Activated CD8-positive, alpha-beta memory T cell treated with anti-CD3 and anti-CD28 coated beads, Interleukin-2, amount 50 U/mL, for 24 hours (primary cell): Measurements from ENCODE around the gene NDUFS4.
"Not testable (repeated sequence)": the region's sequence is repeated elsewhere in the genome, so short reads cannot be mapped to it uniquely, and the experiment has no call there.

ENCODE experiments used
- DNase-seq: peaks from one replicate; pipeline ENCODE4 v3.0.0-alpha.2; 2020; ENCODE audit errors: extremely low read depth

The NDUFS4 gene

DNA sequence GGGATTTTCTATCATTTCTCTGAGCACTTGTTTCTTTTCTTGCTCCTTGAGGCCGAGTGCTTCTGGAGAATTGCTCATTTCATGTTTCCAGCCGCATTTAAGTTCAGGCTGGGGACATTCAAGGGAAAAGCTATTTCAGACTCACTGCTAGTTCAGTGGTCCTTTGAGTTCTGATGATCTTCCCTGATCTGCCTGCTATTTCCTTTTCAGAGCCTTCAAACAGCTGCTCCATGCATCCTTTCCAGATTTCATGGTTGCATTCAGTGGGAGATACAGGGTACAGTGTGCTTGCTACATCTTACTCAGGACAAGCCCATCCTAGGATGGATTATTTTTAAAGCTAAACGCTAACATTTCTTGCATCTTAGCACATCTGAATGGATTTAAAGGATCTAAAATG, 14.7 kb downstream of the NDUFS4 start:
- DNase-seq, result no peak

DNA sequence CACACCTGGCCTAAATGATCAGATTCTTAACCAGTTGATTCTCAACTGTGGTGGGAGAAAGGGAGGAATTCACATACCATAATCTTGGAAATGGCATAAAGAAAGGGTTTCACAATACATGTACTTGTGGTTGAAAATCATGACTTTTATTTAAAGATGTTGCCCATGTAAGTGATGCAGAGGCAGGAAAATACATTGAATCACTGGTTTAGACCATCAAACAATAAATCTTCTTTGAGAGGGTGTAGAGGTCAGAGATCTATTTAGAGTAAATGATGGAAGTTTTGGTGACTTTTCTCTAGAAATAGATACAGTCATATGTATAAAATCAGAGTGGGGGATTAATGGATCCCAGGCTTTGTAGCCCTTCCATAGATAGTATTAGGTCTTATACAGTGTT, 15.4 kb downstream of the NDUFS4 start:
- no peak for DNase-seq

DNA sequence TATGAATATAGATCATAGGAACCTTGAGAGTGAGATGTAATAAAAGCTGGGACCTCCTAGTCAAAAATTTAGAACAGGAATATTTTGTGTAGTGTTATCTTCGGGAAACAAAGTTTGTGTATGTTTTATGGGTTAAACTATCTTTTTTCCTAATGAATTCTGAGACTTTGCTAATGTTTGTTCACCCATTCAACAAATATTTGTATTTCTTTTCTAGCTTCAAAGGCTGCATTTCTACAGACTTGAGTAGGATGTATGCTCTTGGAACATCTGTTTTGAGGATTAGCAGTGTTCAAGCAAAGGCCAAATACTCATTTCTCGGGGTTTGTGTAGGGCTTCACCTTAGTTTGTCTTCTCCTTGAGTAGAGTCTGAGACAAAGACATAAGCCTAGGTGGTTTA, 16.2 kb downstream of the NDUFS4 start:
- DNase-seq, result no peak

DNA sequence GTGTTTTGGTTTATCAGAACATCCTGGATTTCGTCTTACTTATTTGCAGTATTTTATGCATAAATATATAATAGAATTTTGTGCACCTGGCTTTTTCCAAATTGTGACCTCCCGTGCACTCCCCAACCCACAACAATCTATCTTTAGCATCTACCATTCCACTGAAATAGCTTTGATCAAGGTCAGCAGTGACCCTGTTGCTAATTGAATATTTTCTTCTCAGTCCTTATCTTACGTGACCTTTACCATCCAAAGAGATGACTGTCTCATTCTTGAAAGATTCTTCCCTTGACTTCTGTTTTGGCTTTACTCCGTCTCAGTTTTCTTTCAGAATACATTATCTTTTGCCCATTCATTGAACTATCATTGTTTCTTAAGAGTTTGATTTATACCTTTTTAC, 18.4 kb downstream of the NDUFS4 start:
- no peak for DNase-seq

DNA sequence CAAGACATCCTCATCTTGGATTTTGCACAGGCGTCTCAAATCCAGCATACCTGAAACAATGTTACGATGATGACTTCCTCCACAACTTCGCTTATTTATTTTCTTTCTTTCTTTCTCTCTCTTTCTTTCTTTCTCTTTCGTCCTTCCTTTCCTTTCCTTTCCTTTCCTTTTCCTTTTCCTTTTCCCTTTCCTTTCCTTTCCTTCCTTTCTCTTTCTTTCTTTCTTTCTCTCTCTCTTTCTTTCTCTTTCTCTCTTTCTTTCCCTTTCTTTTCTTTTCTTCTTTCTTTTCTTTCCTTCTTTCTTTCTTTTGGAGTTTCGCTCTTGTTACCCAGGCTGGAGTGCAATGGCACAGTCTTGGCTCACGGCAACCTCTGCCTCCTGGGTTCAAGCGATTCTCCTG, 20.1 kb downstream of the NDUFS4 start:
- no peak for DNase-seq

DNA sequence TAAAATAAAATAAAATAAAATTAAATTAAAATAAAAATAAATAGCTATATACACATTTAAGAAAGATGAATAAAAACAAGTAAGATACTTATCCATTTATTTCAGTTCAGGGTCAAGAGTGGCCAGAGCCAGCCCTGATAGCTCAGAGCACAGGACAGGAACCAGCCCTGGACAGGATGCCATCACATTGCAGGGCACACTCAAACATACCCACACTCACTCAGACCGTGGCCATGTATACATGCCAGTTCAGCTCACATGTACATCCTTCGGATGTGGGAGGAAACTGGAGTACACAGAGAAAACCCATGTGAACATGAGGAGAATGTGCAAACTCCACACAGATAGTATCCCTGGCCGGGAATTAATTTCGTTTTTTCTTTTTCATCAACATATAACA, 21.8 kb downstream of the NDUFS4 start:
- no peak for DNase-seq

DNA sequence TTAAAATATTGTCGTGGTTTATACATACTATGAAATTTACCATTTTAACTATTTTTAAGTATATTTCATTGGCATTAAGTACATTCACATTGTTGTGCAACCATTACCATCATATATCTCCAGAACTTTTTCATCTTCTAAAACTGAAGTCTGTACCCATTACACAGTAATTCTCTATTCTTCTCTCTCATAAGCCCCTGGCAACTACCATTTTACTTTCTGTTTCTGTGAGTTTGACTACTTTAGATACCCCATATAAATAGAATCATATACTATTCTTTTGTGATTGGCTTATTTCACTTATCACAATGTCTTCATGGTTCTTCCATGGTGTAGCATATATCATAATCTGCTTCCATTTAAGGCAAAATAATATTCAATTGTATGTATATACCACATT, 30.3 kb downstream of the NDUFS4 start:
- no peak for DNase-seq

DNA sequence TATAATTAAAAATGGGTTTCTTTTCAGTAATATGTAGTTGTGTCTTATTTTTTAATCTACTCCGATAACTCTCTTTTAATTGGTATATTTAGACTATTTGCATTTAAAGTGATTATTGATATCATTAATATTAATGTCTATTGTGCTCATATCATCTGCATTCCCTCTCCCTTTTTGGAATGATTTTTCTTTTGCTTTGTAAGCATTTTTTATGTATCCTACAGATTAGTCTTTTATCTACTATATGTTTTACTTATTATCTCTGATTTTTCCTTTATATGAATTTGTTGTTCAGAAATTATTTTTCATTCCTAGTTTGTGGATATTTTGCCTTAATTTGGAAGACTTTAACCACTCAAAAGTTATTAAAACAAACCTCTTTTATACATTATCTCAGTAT, 34.0 kb downstream of the NDUFS4 start:
- DNase-seq, result no peak

DNA sequence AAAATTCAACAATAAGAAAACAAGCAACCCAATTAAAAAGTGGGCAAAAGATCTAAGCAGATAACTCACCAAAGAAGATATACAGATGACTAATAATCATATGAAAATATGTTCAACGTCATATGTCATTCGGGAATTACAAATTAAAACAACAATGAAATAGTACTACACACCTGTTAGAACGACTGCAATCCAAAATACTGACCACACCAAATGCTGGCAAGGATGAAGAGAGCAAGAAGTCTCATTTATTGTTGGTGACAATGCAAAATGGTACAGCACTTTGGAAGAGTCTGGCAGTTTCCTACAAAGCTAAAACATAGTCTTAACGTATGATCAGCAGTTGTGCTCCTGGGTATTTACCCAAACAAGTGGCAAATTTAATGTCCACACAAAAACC, 37.5 kb downstream of the NDUFS4 start:
- no peak for DNase-seq

DNA sequence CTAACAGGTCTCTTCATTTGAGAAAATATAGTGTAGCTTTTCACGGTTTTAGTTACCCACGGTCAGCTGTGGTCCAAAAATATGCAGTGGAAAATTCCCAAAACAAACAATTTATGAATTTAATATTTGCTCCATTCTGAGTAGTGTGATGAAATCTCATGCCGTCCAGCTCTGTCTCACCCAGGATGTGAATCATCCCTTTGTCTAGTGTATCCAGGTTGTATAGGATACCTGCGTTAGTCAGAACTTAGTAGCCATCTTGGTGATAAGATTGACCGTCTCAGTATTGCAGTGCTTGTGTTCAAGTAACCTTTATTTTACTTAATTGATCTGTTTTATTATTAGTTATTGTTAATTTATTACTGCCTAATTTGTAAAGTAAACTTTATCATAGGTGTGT, 41.1 kb downstream of the NDUFS4 start:
- DNase-seq, result no peak

DNA sequence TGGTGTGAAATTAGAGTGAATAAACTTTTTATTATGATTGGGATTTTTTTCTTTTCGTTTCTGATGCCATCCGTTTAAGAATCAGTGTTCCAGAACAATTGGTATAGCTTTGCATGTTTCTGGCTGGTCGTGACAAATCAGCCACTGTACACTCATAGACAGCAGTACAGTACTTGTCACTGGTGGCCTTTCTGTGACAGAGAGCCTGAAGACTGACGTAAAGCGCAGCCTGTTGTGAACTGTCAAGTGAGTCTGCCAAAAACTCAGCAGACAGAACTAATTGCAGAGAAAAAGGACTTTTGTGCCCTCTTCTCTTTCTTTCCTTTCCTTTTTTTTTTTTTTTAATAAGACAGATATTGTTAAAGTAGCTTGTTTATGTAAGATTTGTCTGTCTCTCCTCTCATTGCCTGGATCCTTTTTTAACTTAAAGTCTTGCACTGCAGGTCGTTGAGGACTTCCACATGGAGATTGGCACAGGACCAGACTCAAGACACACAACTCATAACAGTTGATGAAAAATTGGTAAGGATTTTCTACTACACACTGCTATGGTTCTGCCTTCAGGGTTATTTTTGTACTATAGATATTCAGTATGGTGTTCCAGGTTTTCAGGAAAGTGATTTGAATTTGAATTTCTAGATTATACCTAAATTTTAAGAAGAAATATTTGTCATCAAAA, 42.7 kb downstream of the NDUFS4 start:
- DNase-seq, result no peak

DNA sequence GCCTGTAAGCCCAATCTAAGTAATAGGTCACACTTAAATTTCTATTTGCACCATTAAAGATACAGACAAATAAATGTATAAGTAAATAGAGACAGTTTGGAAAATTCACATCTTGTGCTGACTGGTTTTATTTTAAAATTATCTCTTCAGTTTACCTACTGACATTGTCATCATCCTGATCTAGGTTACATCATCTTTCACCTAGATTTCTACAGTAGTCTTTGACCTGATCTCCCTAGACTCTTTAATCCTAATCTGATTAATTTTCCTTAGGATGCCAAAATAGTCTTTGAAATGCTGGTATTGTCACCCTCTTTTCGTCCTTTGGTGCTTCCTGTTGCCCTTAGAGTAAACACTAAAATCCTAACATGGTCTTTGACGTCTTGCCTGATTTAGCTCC, 43.9 kb downstream of the NDUFS4 start:
- no peak for DNase-seq

DNA sequence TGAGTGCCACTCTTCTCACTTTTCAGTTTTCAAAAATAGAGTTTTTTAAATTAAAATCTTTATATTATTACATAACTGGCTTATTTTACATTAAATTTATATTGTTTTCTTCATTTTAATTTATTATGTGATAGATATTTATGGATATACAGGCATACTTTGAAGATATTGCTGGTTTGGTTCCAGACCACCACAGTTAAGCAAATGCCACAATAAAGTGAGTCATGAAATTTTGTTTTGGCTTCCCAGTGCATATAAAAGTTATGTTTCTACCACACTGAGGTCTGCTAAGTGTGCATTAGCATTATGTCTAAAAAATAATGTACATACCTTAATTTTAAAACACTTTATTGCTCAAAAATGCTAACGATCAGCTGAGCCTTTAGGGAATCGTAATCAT, 47.4 kb downstream of the NDUFS4 start:
- no peak for DNase-seq

DNA sequence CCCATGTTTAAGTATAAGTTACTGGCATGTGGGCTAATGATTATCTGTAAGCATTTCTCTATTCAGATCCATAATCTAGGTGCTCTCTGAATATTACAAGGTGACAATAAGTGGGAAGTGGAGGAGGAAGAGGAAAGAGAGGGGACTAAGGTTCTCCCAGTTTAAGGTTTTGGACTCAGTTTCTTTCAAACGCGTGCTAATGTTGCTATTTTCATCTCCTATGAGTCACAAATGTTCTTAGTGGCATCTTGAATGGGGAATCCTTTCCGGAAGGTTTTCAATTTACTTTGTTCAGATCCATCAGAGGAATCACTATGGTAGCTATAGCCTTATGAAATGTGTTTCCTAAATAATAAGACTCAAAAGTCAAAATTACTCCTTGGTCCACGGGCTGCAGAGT, 48.5 kb downstream of the NDUFS4 start:
- DNase-seq, result not testable (repeated sequence)

DNA sequence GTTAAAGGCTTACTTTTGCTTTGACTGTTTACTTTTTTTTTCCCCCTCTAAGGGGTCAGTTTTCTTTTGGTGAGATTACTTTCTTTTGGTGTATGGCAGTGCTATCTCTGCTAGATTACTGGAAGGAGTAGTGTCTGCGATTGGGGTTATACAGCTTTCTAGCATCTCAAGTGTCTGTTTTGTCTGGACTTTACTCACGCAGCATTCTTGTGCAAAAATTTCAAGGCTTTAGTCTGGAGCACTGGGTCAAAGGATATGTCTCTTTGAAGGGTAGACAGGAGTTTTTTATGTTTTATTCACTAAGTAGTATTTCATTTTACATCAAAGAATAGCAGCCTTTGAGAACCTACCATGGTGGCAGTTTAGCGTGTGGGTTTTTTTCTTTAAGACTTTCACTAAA, 52.6 kb downstream of the NDUFS4 start:
- no peak for DNase-seq

DNA sequence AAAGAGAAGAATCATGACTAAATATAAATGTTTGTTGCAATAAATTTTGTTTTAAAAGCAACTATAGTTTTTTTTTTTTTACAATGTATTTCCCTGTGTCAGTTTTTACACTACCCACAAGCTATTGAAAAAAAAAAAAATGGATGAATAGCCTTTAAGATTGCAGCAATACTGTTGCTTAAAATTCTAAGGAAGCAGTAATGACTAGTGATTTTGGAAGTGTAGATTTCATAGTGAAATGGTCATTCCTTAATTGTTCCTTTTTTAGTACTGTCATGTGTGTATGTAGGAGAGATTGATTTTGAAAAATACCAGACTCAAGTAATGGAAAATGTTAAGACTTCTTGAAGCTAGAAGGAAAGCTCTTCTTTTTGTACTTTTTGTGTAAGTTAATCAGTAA, 53.1 kb downstream of the NDUFS4 start:
- DNase-seq, result no peak

DNA sequence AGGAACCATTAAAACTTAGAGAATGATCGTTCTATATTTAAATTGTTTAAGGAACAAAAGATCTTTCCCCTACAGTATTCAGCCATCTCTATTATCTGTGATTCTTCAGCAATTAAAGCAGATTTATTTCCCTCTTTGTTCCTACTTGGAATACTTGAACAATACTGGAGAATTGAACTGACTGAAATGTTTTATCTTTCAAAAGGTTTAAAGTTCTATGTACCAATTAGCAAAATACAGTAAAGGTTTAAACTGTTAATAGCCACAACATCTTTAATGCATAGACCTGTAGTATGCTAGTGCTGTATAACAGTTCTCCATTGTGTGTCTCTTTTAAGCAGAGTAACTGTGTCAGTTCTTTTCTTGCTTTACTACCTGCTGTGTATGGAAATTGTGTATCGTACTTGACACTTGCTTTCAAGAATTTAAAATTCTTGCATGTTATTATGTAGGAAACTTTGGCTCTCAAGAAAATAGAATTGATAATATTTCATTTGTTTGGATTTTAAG, 54.0 kb downstream of the NDUFS4 start:
- no peak for DNase-seq

DNA sequence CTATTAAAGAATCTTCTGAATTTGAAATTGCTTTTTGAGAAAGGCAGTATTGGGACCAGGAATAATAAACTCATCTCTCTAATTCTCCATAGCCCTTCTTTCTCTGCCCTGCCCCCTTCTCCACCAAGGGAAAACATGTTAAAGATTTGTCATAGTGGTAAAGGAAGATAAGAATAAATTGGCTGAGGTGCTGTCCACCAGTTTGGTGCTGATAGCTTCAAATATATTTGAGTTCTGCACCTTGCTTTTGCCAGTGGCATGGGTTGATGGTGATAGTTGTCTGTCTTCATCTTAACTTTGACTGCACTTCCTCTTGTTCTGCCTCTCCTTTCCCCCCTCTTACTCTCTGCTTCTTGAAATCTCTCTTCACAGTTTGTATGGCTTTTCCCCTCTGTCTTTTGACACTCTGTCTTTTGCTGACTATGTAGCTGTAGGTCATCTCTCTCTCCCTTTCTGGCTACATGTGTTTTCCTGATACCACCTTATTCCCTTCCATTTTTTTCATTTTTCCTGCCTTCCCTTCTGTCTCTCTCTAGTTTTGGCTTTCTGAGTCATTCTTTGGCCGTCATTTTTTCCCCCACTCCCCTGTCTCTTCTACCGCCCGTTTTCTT, 56.6 kb downstream of the NDUFS4 start:
- DNase-seq, result no peak

DNA sequence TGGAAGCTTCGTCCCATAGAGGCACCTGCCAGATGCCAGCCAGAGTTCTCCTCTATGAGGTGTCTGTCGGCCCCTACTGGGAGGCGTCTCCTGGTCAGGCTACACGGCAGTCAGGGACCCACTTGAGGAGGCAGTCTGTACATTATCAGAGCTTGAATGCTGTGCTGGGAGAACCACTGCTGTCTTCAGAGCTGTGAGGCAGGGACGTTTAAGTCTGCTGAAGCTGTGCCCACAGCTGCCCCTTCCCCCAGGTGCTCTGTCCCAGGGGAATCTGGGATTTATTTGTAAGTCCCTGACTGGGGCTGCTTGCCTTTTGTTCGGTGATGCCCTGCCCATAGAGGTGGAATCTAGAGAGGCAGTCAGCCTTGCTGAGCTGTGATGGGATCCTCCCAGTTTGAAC, 70.8 kb downstream of the NDUFS4 start:
- DNase-seq, result no peak

DNA sequence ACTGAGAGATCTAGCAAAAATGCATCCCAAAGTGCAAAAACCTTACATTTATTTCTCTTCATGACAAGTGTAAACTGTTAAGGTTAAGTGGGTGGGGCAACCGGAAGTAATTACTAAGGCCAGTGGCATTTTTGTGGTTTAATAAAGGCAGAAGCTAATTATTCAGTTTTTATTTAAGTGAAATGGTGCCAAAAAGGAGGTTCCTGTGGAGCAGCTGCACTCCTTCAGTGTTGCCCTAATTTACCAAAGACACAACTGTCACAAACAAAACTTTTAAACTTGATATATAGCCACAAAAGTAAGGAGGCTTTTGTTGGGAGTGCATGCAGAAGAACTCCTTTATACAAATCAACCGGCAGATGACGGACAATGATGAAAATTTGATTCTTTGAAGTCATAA, 81.6 kb downstream of the NDUFS4 start:
- no peak for DNase-seq

DNA sequence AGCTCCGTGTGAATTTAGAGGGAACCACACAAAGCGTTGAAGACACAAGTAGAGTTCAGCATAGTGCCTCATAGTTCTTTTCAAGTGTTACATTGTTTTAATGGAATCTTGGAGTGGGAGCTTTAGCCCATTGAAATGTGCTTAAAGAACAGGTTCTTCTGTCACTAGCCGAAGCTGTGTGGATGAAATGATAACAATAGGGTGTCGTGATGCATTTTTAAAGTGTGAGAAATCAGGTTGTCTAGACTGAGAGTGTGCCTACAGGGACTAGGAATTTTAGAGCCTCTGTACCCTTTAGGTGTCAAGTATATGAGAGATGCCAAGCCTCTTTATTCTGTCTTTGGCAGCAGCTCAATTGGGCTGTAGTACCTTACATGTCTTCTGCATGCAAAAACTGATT, 83.0 kb downstream of the NDUFS4 start:
- DNase-seq, result no peak

DNA sequence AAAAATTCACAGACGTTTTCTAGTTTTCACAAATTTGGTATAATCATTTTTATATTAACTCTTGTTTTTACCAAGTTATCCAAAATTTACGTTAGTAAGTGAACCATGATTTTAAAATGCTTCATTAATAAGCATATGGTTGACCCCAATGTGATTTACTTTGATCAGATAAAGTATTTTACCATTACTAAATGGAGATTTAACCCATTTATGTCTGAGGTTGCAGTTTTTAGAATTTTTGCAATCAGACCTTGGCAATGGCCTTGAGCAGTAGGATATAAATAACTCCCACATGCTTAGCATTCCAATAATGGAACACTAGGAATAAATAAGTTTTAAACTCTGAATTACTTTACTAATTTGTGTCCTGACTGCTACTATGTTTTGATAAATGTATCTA, 84.6 kb downstream of the NDUFS4 start:
- no peak for DNase-seq

DNA sequence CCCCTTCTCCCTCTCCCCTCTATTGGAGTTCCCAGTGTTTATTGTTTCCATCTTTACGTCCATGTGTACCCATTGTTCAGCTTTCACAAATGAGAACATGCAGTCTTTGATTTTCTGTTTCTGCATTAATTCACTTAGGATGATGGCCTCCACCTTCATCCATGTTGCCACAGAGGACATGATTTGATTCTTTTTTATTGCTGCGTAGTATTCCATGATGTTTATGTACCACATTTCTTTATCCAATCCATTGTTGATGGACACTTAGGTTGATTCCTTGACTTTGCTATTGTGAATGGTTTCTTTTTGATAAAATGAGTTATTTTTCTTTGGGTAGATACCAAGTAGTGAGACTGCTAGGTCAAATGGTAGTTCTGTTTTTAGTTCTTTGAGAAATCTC, 88.9 kb downstream of the NDUFS4 start:
- no peak for DNase-seq

DNA sequence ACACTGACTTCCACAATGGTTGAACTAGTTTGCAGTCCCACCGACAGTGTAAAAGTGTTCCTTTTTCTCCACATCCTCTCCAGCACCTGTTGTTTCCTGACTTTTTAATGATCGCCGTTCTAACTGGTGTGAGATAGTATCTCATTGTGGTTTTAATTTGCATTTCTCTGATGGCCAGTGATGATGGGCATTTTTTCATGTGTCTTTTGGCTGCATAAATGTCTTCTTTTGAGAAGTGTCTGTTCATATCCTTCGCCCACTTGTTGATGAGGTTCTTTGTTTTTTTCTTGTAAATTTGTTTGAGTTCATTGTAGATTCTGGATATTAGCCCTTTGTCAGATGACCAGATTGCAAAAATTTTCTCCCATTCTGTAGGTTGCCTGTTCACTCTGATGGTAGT, 100.1 kb downstream of the NDUFS4 start:
- DNase-seq, result not testable (repeated sequence)
